CD1c-positive myeloid dendritic cell (primary cell): ENCODE data around the gene PBX1.

Experiments used
- DNase-seq: peaks from one replicate; pipeline ENCODE4 v3.0.0-alpha.2; 2016; ENCODE audit errors: extremely low spot score

PBX1 gene

GRCh38 chr1:164864161-164864560, 305.2 kb downstream of the PBX1 start:
- DNase-seq = no peak

- no peak for DNase-seq
Measured at GRCh38 chr1:164865385-164865784, 306.4 kb downstream of the PBX1 start.

DNA sequence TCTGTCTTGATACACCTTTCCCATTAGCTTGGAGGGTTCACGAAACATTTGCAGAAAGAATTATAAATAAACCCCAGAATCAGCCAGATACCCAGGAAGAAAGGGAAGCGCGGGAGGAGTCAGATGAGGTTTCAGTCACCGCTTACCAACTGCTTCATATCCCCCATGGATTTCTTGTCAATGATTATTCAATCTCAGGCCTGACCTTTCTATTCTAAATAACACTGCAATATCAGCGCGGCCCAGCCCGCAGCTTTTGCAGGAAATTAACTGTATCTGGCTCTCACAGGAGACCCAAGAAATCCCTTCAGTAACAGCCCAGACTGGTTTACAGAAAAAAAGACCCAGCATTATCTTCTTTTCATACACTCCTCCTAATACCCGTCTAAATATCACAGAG, 308.6 kb downstream of the PBX1 start:
- no peak for DNase-seq

DNA sequence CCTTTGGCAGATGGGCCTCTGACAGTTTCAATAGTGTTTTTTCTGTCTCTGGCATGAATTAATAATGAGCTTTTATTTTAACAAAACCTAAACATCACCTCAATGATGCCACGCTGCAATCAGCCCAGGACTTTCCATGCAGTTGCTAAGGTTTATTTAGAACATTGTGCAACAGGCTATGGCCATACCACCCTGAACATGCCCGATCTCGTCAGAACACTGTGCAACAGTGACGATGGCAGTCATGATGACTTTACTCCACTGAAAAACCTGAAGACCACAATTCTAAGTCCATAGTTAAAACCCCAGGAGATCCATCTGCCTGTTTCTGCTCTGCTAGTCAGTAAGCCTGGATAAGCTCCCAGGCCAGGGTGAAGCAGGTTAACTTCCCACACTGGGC, 310.0 kb downstream of the PBX1 start:
- no peak for DNase-seq

GRCh38 chr1:164875518-164875917, 316.5 kb downstream of the PBX1 start:
- no peak for DNase-seq

GRCh38 chr1:164876398-164877116, 317.6 kb downstream of the PBX1 start:
- no peak for DNase-seq

GRCh38 chr1:164880199-164880598, 321.2 kb downstream of the PBX1 start:
- no peak for DNase-seq

DNA sequence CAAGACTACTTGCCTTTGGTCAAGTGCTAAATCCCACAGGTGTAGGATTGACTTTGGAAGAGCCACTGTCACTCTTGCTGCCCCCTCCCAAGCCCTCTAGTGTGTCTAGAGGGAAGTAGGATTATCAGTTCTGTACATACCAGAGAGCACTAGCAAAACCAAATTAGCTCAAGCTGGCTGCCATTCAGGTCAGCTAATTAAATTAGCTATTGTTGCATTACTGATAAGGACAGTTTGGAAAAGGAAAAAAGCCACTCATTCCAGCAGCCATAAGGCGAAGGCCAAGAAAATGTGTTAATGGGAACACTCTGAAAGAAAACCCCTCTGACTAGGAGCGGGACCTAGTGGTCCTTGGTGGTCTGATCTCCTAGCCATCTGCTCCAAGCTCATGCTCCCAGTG, 321.7 kb downstream of the PBX1 start:
- no peak for DNase-seq

- no peak for DNase-seq
Measured at GRCh38 chr1:164885311-164885710, 326.3 kb downstream of the PBX1 start.

DNA sequence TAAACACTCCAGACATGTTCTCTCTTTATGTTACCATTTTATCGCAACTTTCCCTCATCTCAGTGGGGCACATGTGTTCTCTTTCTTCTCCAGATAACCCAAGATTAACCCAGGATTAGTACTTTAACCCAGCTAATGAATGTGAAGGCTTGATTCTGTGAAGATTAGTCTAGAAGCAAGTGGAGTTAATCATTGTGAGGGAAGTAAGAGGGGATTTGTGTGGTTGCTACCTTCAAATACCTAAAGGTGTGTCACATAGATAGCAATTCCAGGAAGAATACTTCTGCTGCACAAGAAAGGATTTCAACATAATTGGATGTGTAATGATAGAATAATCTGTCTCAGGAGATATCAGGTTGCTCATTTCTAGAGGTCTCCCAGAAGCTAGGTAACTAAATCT, 327.1 kb downstream of the PBX1 start:
- DNase-seq = no peak

DNA sequence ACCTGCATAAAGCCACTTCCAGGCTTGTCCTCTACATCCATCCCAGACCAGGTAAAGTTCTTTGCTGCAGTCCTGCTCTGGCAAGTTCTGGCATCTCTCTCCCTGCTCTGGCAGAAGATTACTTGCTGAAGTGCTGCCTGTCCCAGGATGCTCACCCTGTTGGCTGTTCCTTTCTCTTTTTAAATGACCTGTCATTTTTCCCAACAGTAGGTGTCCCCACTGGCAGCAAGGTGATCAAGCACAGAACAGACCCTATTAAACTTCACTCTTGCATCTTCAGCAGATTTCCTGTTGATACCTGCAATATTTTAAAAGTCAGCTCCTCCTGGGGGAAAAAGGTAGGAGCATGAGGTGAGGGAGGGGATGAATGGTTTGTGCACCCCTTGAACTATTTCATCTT, 332.6 kb downstream of the PBX1 start:
- DNase-seq = no peak

DNA sequence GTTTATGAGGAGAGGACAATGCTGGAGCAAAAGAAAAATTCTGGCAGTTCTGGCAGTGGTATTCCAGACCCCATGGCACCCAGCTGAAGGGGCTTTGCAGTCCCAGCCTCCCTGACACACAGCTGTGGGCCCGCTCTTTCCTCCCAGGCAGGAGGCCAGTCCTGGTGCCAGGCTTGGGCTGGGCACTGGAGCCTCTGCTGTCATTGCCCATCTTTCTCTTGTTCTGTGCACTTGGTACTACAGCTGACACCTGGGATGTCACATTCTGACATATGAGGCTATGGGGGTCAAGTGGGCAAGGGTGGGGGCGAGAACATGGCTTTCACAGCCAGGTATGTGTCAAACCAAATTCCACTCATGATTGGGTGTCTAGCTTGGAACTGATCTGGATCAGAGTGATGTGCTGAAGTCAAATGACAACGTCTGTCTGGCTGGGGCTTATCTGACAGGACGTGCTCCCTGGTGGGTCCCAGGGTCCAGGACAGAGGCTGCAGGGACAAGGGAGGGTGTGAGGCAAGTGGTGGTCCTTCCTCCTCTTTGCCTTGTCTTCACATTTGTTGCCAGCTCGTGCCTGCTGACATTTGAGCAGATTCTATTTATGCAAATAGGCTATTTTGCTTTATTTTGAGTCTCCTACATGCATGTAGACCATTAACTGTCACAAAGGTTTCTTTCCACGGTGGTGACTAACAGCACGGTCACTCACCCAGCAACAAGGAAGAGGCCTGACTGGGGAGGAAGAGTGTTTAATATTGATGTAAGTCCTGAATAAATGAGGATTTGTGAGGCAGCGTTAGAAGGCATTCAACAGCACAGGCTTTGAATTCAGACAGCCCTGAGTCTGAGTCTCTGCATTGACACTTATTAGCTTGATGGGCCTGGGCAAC, 336.3 kb downstream of the PBX1 start:
- no peak for DNase-seq

- no peak for DNase-seq
Measured at GRCh38 chr1:164901031-164901430, 342.0 kb downstream of the PBX1 start.
